NOMO-1 treated with dmso at 0.1 percent for 144 hours (cell line): Measurements from ENCODE around the gene FRMD4B.

Experiments
- DNase-seq: peaks from one replicate; lab custom pipeline; 2025; ENCODE audit not compliant: unreplicated experiment; lab: John Stamatoyannopoulos, UW

Gene FRMD4B

GRCh38 chr3:69209413-69209812 lies 176.5 kb downstream of the FRMD4B start:
- no peak for DNase-seq

GRCh38 chr3:69207031-69207430 lies 178.9 kb downstream of the FRMD4B start:
- no peak for DNase-seq

- DNase-seq: no peak
These were observed 180.5 kb downstream of the FRMD4B start for GRCh38 chr3:69205385-69205784.

GRCh38 chr3:69204315-69204957 lies 181.5 kb downstream of the FRMD4B start:
- no peak for DNase-seq

- no peak for DNase-seq
These were observed 182.1 kb downstream of the FRMD4B start for GRCh38 chr3:69203631-69204314.

GRCh38 chr3:69201658-69202057 lies 184.2 kb downstream of the FRMD4B start:
- no peak for DNase-seq

- no peak for DNase-seq
These were observed 185.4 kb downstream of the FRMD4B start for GRCh38 chr3:69200384-69201068.

GRCh38 chr3:69199942-69200341 lies 185.9 kb downstream of the FRMD4B start:
- DNase-seq: no peak

GRCh38 chr3:69197922-69198530 lies 187.9 kb downstream of the FRMD4B start:
- no peak for DNase-seq

- no peak for DNase-seq
These were observed 188.4 kb downstream of the FRMD4B start for GRCh38 chr3:69197455-69197854.

GRCh38 chr3:69196876-69197275 lies 189.0 kb downstream of the FRMD4B start:
- DNase-seq: no peak

- DNase-seq: no peak
These were observed 191.3 kb downstream of the FRMD4B start for GRCh38 chr3:69194431-69195165.

- no peak for DNase-seq
These were observed 192.1 kb downstream of the FRMD4B start for GRCh38 chr3:69193749-69194148.

GRCh38 chr3:69191516-69191915 lies 194.4 kb downstream of the FRMD4B start:
- DNase-seq: no peak

GRCh38 chr3:69189487-69189886 lies 196.4 kb downstream of the FRMD4B start:
- no peak for DNase-seq

GRCh38 chr3:69186575-69187093 lies 199.3 kb downstream of the FRMD4B start:
- DNase-seq: no peak

- DNase-seq: no peak
These were observed 203.1 kb downstream of the FRMD4B start for GRCh38 chr3:69182588-69183316.

- DNase-seq: no peak
These were observed 204.2 kb downstream of the FRMD4B start for GRCh38 chr3:69181592-69182211.

GRCh38 chr3:69180869-69181591 lies 204.9 kb downstream of the FRMD4B start:
- no peak for DNase-seq
